Loucy (cell line): ENCODE results near the gene SERBP1.
A peak's percentile ranks its signal among the peaks of the same experiment; 100 is the strongest.

Experiments
- H2AFZ ChIP-seq: fragments of 200-600 bp; sonication (generic); 2 replicates; pipeline ENCODE4 v1.6.0; 2016; ENCODE audit warnings: antibody characterized with exemption, mild to moderate bottlenecking, low read length, moderate library complexity
- H3F3A ChIP-seq: fragments of 200-600 bp; 2 replicates; pipeline ENCODE4 v1.6.0; 2016; ENCODE audit warnings: antibody characterized with exemption, low read depth, mild to moderate bottlenecking
- H3K27me3 ChIP-seq: fragments of 200-600 bp; sonication (generic); 2 replicates; pipeline ENCODE4 v1.6.1; 2014; ENCODE audit warnings: low read length, mild to moderate bottlenecking; ENCODE audit not compliant: insufficient read depth, poor library complexity, severe bottlenecking
- H3K36me3 ChIP-seq: fragments of 200-600 bp; sonication (generic); 2 replicates; pipeline ENCODE4 v1.6.1; 2016; ENCODE audit warnings: low read length; ENCODE audit not compliant: insufficient read depth
- H3K4me1 ChIP-seq: fragments of 200-600 bp; sonication (generic); 2 replicates; pipeline ENCODE4 v1.5.1; 2014; ENCODE audit warnings: low read length, mild to moderate bottlenecking; ENCODE audit not compliant: insufficient read depth, poor library complexity, severe bottlenecking
- H3K4me2 ChIP-seq: fragments of 200-600 bp; sonication (generic); 2 replicates; pipeline ENCODE4 v1.6.0; 2014; ENCODE audit warnings: antibody characterized with exemption, low read length, low read depth, mild to moderate bottlenecking; ENCODE audit not compliant: poor library complexity, severe bottlenecking
- H3K4me3 ChIP-seq: fragments of 200-600 bp; sonication (generic); 2 replicates; pipeline ENCODE4 v1.5.1; 2014; ENCODE audit warnings: low read length, mild to moderate bottlenecking, mixed read lengths; ENCODE audit not compliant: poor library complexity, severe bottlenecking
- H3K79me2 ChIP-seq: fragments of 200-600 bp; sonication (generic); 2 replicates; pipeline ENCODE4 v1.6.1; 2014; ENCODE audit warnings: low read length; ENCODE audit not compliant: insufficient read depth
- H3K9ac ChIP-seq: fragments of 200-600 bp; sonication (generic); 2 replicates; pipeline ENCODE4 v1.6.0; 2014; ENCODE audit warnings: mild to moderate bottlenecking, low read depth, low read length, moderate library complexity; ENCODE audit not compliant: poor library complexity, severe bottlenecking
- H3K9me2 ChIP-seq: fragments of 200-600 bp; sonication (generic); replicated peaks from 2 replicates; pipeline ENCODE4 v1.6.1; 2016; ENCODE audit warnings: low read depth, low read length, mixed read lengths
- H3K9me3 ChIP-seq: fragments of 200-600 bp; sonication (generic); 2 replicates; pipeline ENCODE4 v1.6.1; 2014; ENCODE audit warnings: mild to moderate bottlenecking, antibody characterized with exemption, low read length, low read depth; ENCODE audit not compliant: insufficient read depth
- H4K20me1 ChIP-seq: fragments of 200-600 bp; sonication (generic); 2 replicates; pipeline ENCODE4 v1.6.0; 2014; ENCODE audit warnings: antibody characterized with exemption, low read length, mild to moderate bottlenecking; ENCODE audit not compliant: insufficient read depth, poor library complexity, severe bottlenecking
- CTCF ChIP-seq: fragments of 200-600 bp; sonication (generic); conservative IDR thresholded peaks from 2 replicates; pipeline ENCODE4 v1.5.1; 2014; ENCODE audit warnings: mild to moderate bottlenecking, antibody characterized with exemption, low read length
- EZH2phosphoT487 ChIP-seq: fragments of 200-600 bp; IDR thresholded peaks from 2 replicates; pipeline ENCODE4 v1.6.1; 2018; ENCODE audit warnings: antibody characterized with exemption, mild to moderate bottlenecking, moderate library complexity, borderline replicate concordance

SERBP1 gene

GRCh38 chr1:67430358-67431155 lies at the start of gene SERBP1:
TSS of gene SERBP1 (minus strand) at chr1:67430402. CDS start at chr1:67430300, 102 bp downstream.
- Histone ChIP-seq H3K4me3 (peak within 1 kb of the TSS; percentile 94), H3K36me3 (peaks cover 19% of the 10 kb centered on the region), H3K27me3 (peaks cover 9% of the 10 kb centered on the region), H4K20me1 (peaks cover 38% of the 10 kb centered on the region), H2AFZ (peak within 1 kb of the TSS; percentile 92), H3F3A (peaks cover 3% of the 10 kb centered on the region; the same call in 1 of the 2 replicates), H3K4me1 (peaks cover 57% of the 10 kb centered on the region), H3K9ac (peak within 1 kb of the TSS; percentile 92), H3K9me2 (no peaks in the 10 kb centered on the region), H3K9me3 (no peaks in the 10 kb centered on the region), H3K4me2 (peak within 1 kb of the TSS; percentile 98), H3K79me2 (peaks cover 47% of the 10 kb centered on the region)
- no peak for TF ChIP-seq CTCF
- TF ChIP-seq EZH2phosphoT487 = no peak

- TF ChIP-seq EZH2phosphoT487 (no peak), CTCF (no peak)
- Histone ChIP-seq H4K20me1 (no peaks in the 10 kb centered on the region), H2AFZ (peak overlapping the region; percentile 46), H3F3A (no peaks in the 10 kb centered on the region), H3K4me1 (peaks cover 13% of the 10 kb centered on the region), H3K9me3 (no peaks in the 10 kb centered on the region), H3K4me2 (peak overlapping the region; percentile 45), H3K9me2 (no peaks in the 10 kb centered on the region), H3K36me3 (no peaks in the 10 kb centered on the region), H3K79me2 (no peaks in the 10 kb centered on the region), H3K4me3 (no peak overlapping the region), H3K27me3 (no peaks in the 10 kb centered on the region), H3K9ac (no peak overlapping the region)
Measured at GRCh38 chr1:67479146-67479891, 49.1 kb upstream of the SERBP1 start.

- Histone ChIP-seq H3K9me2 (no peaks in the 10 kb centered on the region), H4K20me1 (no peaks in the 10 kb centered on the region), H3K4me2 (no peak overlapping the region), H3K36me3 (no peaks in the 10 kb centered on the region), H3K4me3 (no peak overlapping the region), H3K9ac (no peak overlapping the region), H3K9me3 (no peaks in the 10 kb centered on the region), H2AFZ (no peak overlapping the region), H3K79me2 (no peaks in the 10 kb centered on the region), H3K27me3 (no peaks in the 10 kb centered on the region), H3F3A (no peaks in the 10 kb centered on the region), H3K4me1 (peaks cover 13% of the 10 kb centered on the region)
- TF ChIP-seq EZH2phosphoT487 (no peak), CTCF (no peak)
Measured at GRCh38 chr1:67476906-67477305, 46.7 kb upstream of the SERBP1 start.
